GM12873 (cell line): Measurements from ENCODE around the gene KREMEN2.

ENCODE experiments used
- TF ChIP-seq, protein P1 (sequence below): IDR thresholded peaks from 2 replicates; pipeline ENCODE4 v1.5.1; 2012; ENCODE audit warnings: low read depth, mild to moderate bottlenecking, moderate library complexity, low read length, control low read depth; ENCODE audit not compliant: insufficient read depth; ENCODE audit errors: missing control alignments

Gene KREMEN2

DNA sequence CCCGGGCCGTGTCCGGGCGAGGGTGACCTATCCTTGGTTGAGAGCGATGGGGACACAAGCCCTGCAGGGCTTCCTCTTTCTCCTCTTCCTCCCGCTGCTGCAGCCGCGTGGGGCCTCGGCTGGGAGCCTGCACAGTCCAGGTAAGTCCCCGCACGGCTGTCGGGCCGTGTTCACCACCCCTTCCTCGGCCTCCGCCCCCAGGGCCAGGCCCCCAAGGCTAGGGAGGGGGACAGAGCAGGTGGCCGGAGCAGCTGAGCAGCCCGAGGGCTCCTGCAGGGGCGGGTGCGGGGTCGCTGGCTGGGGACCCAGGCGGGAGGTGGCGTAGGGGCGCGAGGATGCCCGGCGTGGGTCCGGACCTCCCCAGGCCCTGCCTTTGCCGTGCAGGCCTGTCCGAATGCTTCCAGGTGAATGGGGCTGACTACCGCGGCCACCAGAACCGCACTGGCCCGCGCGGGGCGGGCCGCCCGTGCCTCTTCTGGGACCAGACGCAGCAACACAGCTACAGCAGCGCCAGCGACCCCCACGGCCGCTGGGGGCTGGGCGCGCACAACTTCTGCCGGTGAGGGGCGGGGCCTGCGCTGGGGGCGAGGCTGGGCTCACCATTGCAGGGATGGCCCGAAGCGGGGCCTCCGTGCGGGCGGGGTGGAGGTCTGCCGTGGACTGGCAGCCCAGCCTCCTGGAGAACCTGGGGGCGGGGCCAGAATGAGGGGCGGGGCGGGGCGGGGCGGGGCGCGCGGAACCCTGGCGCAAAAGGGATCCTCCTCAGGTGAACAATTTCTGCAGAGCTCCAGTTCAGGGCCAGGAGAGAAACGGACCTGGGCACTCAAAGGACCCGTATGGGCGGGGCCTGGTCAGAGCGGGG, 631 bp downstream of the KREMEN2 start:
- TF ChIP-seq, protein P1, sequence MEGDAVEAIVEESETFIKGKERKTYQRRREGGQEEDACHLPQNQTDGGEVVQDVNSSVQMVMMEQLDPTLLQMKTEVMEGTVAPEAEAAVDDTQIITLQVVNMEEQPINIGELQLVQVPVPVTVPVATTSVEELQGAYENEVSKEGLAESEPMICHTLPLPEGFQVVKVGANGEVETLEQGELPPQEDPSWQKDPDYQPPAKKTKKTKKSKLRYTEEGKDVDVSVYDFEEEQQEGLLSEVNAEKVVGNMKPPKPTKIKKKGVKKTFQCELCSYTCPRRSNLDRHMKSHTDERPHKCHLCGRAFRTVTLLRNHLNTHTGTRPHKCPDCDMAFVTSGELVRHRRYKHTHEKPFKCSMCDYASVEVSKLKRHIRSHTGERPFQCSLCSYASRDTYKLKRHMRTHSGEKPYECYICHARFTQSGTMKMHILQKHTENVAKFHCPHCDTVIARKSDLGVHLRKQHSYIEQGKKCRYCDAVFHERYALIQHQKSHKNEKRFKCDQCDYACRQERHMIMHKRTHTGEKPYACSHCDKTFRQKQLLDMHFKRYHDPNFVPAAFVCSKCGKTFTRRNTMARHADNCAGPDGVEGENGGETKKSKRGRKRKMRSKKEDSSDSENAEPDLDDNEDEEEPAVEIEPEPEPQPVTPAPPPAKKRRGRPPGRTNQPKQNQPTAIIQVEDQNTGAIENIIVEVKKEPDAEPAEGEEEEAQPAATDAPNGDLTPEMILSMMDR = no peak

DNA sequence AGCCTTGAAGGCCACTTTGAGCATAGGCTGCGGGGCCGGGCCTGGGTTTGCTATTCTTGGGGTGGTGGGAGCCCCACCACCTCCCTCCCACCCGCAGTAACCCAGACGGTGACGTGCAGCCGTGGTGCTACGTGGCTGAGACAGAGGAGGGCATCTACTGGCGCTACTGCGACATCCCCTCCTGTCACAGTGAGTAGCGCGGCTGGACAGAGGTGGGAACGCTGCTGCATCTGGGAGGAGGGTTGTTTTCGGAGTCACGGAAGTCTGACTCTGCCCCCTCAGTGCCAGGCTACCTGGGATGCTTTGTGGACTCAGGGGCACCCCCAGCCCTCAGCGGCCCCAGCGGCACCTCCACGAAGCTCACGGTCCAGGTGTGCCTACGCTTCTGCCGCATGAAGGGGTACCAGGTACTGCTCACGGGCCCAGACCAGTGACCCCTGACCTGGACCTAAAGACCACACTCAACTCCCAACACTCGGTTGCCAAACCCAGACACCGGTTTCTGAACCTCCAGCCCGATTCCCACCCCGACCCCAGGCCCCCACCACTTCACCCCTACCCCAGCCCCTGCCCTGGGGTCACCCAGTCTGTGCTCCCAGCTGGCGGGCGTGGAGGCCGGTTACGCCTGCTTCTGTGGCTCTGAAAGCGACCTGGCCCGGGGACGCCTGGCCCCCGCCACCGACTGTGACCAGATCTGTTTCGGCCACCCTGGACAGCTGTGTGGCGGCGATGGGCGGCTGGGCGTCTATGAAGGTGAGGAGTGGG, 2.1 kb downstream of the KREMEN2 start:
- TF ChIP-seq, protein P1 = no peak

DNA sequence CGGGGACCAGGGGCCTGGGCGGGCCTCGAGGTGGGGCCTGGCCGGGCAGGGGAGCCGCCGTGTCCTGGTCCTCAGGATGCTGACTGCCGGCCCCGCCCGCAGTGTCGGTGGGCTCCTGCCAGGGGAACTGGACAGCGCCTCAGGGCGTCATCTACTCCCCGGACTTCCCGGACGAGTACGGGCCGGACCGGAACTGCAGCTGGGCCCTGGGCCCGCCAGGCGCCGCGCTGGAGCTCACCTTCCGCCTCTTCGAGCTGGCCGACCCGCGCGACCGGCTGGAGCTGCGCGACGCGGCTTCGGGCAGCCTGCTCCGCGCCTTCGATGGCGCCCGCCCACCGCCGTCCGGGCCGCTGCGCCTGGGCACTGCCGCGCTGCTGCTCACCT, 2.7 kb downstream of the KREMEN2 start:
- TF ChIP-seq, protein P1 = no peak

DNA sequence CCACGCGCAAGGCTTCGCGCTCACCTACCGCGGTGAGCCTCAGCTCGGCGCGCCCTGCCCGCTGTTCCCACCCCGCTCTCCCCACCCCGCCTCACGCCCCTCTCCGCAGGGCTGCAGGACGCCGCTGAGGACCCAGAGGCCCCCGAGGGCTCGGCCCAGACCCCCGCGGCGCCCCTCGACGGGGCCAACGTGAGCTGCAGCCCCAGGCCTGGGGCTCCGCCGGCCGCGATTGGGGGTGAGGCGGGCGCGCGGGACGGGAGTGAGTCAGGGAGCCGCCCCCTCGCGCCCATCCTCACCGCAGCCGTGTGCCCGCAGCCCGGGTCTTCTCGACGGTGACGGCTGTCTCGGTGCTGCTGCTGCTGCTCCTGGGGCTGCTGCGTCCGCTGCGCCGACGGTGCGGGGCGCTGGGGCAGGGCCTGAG, 3.1 kb downstream of the KREMEN2 start:
- TF ChIP-seq, protein P1 = no peak

DNA sequence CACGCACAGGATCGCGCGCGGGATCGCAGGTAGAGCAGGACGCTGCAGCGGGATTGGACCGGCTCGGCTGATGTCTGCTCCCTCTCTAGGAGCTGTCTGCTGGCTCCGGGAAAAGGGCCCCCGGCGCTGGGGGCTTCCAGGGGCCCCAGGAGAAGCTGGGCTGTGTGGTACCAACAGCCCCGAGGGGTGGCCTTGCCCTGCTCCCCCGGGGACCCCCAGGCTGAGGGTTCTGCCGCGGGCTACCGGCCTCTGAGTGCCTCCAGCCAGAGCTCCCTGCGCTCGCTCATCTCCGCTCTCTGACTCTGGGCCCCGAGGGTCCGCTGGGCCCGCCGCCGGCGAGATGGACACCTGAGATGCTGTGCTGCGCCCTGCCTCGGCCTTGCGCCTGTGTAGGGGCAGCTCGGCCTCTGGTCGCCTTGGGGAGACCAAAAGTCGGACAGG, 3.7 kb downstream of the KREMEN2 start:
- TF ChIP-seq, protein P1 = no peak

DNA sequence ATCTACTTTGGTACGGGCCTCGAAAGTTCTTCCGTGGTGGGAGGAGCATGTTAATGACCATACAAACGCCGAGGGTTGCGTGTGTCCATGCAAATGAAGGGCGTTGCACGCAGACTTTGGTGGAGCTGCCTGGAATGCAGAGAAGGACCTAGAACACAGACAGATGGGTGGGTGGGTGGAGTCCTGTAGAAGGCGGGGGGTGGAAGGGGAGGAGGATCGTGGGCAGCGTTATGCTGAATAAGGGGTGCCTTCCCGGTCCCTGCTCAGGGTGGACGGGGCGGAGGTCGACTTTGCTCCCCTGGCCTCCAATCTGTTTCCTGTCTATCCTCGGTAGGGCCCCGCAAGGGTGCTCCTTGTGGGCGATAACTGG, 4.3 kb downstream of the KREMEN2 start:
- TF ChIP-seq, protein P1 = no peak
